HFFc6 (cell line): ENCODE results near the gene TNS2. TPM values are rescaled to one million over a fixed set of nuclear protein-coding genes. Genes with fewer than 3 reads are reported as not detected.

Experiments
- DNase-seq: peaks from one replicate; pipeline ENCODE4 v3.0.0-alpha.2; 2018
- H3K27ac Mint-ChIP-seq: 2 replicates; pipeline ENCODE4 v1.8.0; 2020; ENCODE audit warnings: mild to moderate bottlenecking, mixed read lengths
- H3K27me3 Mint-ChIP-seq: 2 replicates; pipeline ENCODE4 v1.8.0; 2021; ENCODE audit warnings: mild to moderate bottlenecking, moderate library complexity, mixed read lengths; ENCODE audit not compliant: insufficient read depth
- H3K36me3 Mint-ChIP-seq: 2 replicates; pipeline ENCODE4 v1.8.0; 2021; ENCODE audit warnings: low read depth, mixed read lengths
- H3K4me1 Mint-ChIP-seq: 2 replicates; pipeline ENCODE4 v1.8.0; 2020; ENCODE audit warnings: low read depth, mixed read lengths
- H3K4me3 Mint-ChIP-seq: 2 replicates; pipeline ENCODE4 v1.8.0; 2020; ENCODE audit warnings: mild to moderate bottlenecking, moderate library complexity, mixed read lengths
- H3K9me3 Mint-ChIP-seq: 2 replicates; pipeline ENCODE4 v1.8.0; 2020; ENCODE audit warnings: mild to moderate bottlenecking, mixed read lengths
- CTCF ChIP-seq: fragments of 200-600 bp; sonication (generic); IDR thresholded peaks from 2 replicates; pipeline ENCODE4 v1.5.0; 2021; ENCODE audit warnings: antibody characterized with exemption, mild to moderate bottlenecking
- total RNA-seq, 6 experiments: library from RNA; stranded (reverse); fragmentation: NEBNext Ultra II Directional; extraction: Animal tissue kit (Norgen Biotek cat#: 25700); gene quantifications; 2 replicates in 1 of 6; 3 replicates in 5 of 6; pipeline ENCODE4 v1.2.3, GENCODE V29; 2021

TNS2 gene
- total RNA-seq, 6 experiments from 2014 or later: 44.3 to 69.2 (median 58.9) TPM

DNA sequence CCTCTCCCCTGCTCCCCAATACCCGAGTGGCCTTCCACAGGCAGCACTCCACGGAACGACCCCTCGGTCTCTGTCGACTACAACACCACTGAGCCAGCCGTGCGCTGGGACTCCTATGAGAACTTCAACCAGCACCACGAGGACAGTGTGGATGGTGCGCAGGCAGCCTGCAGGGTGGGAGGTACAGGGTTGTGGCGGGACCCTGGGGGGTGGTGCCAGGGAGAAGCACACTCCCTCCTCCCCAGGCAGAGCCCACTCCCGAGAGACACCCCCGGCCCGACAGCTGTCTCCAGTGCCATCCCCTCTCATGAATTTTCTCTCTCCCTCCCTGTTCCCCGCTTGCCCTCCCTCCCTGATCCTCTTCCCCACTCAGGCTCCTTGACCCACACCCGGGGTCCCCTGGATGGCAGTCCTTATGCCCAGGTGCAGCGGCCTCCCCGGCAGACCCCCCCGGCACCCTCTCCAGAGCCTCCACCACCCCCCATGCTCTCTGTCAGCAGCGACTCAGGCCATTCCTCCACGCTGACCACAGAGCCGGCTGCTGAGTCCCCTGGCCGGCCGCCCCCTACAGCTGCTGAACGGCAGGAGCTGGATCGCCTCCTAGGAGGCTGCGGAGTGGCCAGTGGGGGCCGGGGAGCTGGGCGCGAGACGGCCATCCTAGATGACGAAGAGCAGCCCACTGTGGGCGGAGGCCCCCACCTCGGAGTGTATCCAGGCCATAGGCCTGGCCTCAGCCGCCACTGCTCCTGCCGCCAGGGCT lies 9.0 kb downstream of the TNS2 start:
- Mint-ChIP-seq H3K27me3 (peaks cover 25% of the 10 kb centered on the region), H3K4me3 (no peak overlapping the region), H3K9me3 (no peaks in the 10 kb centered on the region), H3K36me3 (peaks cover 7% of the 10 kb centered on the region), H3K27ac (no peak overlapping the region), H3K4me1 (peaks cover 22% of the 10 kb centered on the region)
- DNase-seq: no peak
- TF ChIP-seq CTCF: no peak

DNA sequence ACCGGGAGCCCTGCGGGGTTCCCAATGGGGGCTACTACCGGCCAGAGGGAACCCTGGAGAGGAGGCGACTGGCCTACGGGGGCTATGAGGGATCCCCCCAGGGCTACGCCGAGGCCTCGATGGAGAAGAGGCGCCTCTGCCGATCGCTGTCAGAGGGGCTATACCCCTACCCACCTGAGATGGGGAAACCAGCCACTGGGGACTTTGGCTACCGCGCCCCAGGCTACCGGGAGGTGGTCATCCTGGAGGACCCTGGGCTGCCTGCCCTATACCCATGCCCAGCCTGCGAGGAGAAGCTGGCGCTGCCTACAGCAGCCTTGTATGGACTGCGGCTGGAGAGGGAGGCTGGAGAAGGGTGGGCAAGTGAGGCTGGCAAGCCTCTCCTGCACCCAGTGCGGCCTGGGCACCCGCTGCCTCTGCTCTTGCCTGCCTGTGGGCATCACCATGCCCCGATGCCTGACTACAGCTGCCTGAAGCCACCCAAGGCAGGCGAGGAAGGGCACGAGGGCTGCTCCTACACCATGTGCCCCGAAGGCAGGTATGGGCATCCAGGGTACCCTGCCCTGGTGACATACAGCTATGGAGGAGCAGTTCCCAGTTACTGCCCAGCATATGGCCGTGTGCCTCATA lies 9.7 kb downstream of the TNS2 start:
- Mint-ChIP-seq H3K36me3 (peaks cover 7% of the 10 kb centered on the region), H3K9me3 (no peaks in the 10 kb centered on the region), H3K27ac (0 out of 2 replicates have a peak overlapping the region, but pooled peaks have one; percentile 11), H3K4me3 (peak overlapping the region; percentile 46; the same call in 1 of the 2 replicates), H3K27me3 (peaks cover 31% of the 10 kb centered on the region), H3K4me1 (peaks cover 24% of the 10 kb centered on the region)
- no peak for TF ChIP-seq CTCF
- DNase-seq: no peak

DNA sequence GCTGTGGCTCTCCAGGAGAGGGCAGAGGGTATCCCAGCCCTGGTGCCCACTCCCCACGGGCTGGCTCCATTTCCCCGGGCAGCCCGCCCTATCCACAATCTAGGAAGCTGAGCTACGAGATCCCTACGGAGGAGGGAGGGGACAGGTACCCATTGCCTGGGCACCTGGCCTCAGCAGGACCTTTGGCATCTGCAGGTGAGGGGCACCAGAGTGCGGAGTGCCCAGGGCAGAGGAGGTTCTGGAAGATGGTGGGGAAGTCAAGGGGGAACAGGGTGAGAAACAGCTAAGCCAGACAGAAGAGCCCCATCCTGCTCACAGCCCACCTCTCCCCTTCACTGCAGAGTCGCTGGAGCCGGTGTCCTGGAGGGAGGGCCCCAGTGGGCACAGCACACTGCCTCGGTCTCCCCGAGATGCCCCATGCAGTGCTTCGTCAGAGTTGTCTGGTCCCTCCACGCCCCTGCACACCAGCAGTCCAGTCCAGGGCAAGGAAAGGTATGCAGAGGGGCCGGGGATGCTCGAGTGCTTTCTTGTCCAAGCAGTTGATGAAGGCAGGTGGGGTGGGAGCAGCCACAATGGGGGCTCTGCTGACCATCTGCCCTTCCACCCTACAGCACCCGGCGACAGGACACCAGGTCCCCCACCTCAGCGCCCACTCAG lies 10.3 kb downstream of the TNS2 start:
- Mint-ChIP-seq H3K4me3 (peak overlapping the region; percentile 46; the same call in 1 of the 2 replicates), H3K27me3 (peaks cover 31% of the 10 kb centered on the region), H3K27ac (peak overlapping the region; percentile 11; the same call in 1 of the 2 replicates), H3K4me1 (peaks cover 30% of the 10 kb centered on the region), H3K9me3 (no peaks in the 10 kb centered on the region), H3K36me3 (peaks cover 4% of the 10 kb centered on the region)
- TF ChIP-seq CTCF: no peak
- no peak for DNase-seq

- no peak for DNase-seq
- no peak overlapping the region for H3K4me3 Mint-ChIP-seq
- peak overlapping the region; percentile 36; the same call in 1 of the 2 replicates for H3K27ac Mint-ChIP-seq
- TF ChIP-seq CTCF: no peak
- peaks cover 36% of the 10 kb centered on the region for H3K4me1 Mint-ChIP-seq
- no peaks in the 10 kb centered on the region for H3K9me3 Mint-ChIP-seq
- no peaks in the 10 kb centered on the region; the same call in 1 of the 2 replicates for H3K36me3 Mint-ChIP-seq
- peaks cover 29% of the 10 kb centered on the region for H3K27me3 Mint-ChIP-seq
Observed at GRCh38 chr12:53060721-53061276, 10.9 kb downstream of the TNS2 start.

GRCh38 chr12:53061404-53062010 lies 11.6 kb downstream of the TNS2 start:
- Mint-ChIP-seq H3K4me3 (no peak overlapping the region), H3K27me3 (peaks cover 33% of the 10 kb centered on the region), H3K4me1 (peaks cover 39% of the 10 kb centered on the region), H3K36me3 (no peaks in the 10 kb centered on the region; the same call in 1 of the 2 replicates), H3K27ac (peak overlapping the region; percentile 36), H3K9me3 (no peaks in the 10 kb centered on the region)
- DNase-seq: no peak
- TF ChIP-seq CTCF: peak; percentile 47
